Astrocyte (in vitro differentiated cells and primary cell): ENCODE results near the gene PRSS12. TPM values are rescaled to one million over a fixed set of nuclear protein-coding genes. Genes with fewer than 3 reads are reported as not detected.

ENCODE experiments used
- DNase-seq: peaks from one replicate; pipeline ENCODE4 v3.0.0-alpha.2; 2010; ENCODE audit warnings: low read depth
- FAIRE-seq: peaks from 2 replicates; lab custom pipeline; 2011; peaks lifted over from hg19 to GRCh38; lab: Jason Lieb, UNC
- H2AFZ ChIP-seq: 2 replicates; pipeline ENCODE4 v1.6.0; 2012; ENCODE audit warnings: low read depth, low read length, inconsistent platforms
- H3K27ac ChIP-seq: 2 replicates; pipeline ENCODE4 v1.5.1; 2011; ENCODE audit warnings: low read depth, low read length, inconsistent platforms
- H3K27me3 ChIP-seq: 2 replicates; pipeline ENCODE4 v1.6.0; 2011; ENCODE audit warnings: low read length, inconsistent platforms; ENCODE audit not compliant: insufficient read depth
- H3K36me3 ChIP-seq: 2 replicates; pipeline ENCODE4 v1.5.1; 2011; ENCODE audit warnings: low read length, inconsistent platforms; ENCODE audit not compliant: insufficient read depth
- H3K4me1 ChIP-seq: 2 replicates; pipeline ENCODE4 v1.5.1; 2011; ENCODE audit warnings: low read length, inconsistent platforms; ENCODE audit not compliant: insufficient read depth
- H3K4me2 ChIP-seq: 2 replicates; pipeline ENCODE4 v1.6.0; 2012; ENCODE audit warnings: low read length, inconsistent platforms
- H3K4me3 ChIP-seq: 2 replicates; pipeline ENCODE4 v1.5.1; 2011; ENCODE audit warnings: low read depth, mild to moderate bottlenecking, low read length, inconsistent platforms; ENCODE audit not compliant: insufficient read depth
- H3K79me2 ChIP-seq: 2 replicates; pipeline ENCODE4 v1.6.0; 2012; ENCODE audit warnings: mild to moderate bottlenecking, low read length, inconsistent platforms; ENCODE audit not compliant: insufficient read depth
- H3K9ac ChIP-seq: 2 replicates; pipeline ENCODE4 v1.6.0; 2012; ENCODE audit warnings: mild to moderate bottlenecking, low read length, inconsistent platforms
- H3K9me3 ChIP-seq: 2 replicates; pipeline ENCODE4 v1.5.1; 2012; ENCODE audit warnings: low read depth, mild to moderate bottlenecking, low read length, inconsistent platforms; ENCODE audit not compliant: insufficient read depth
- H4K20me1 ChIP-seq: 2 replicates; pipeline ENCODE4 v1.6.0; 2012; ENCODE audit warnings: low read length, inconsistent platforms; ENCODE audit not compliant: insufficient read depth
- H3K27ac Mint-ChIP-seq: one replicate; pipeline ENCODE4 v1.8.0; 2021; ENCODE audit warnings: mild to moderate bottlenecking, mixed read lengths; ENCODE audit not compliant: unreplicated experiment
- H3K27me3 Mint-ChIP-seq: one replicate; pipeline ENCODE4 v1.8.0; 2021; ENCODE audit warnings: low read depth, mixed read lengths; ENCODE audit not compliant: unreplicated experiment
- H3K36me3 Mint-ChIP-seq: one replicate; pipeline ENCODE4 v1.8.0; 2021; ENCODE audit warnings: low read depth, mixed read lengths; ENCODE audit not compliant: unreplicated experiment
- H3K4me1 Mint-ChIP-seq: one replicate; pipeline ENCODE4 v1.8.0; 2021; ENCODE audit warnings: low read depth, mixed read lengths; ENCODE audit not compliant: unreplicated experiment
- H3K4me3 Mint-ChIP-seq: one replicate; pipeline ENCODE4 v1.8.0; 2021; ENCODE audit warnings: mild to moderate bottlenecking, moderate library complexity, mixed read lengths; ENCODE audit not compliant: unreplicated experiment
- H3K9me3 Mint-ChIP-seq: one replicate; pipeline ENCODE4 v1.8.0; 2021; ENCODE audit warnings: mild to moderate bottlenecking, mixed read lengths; ENCODE audit not compliant: unreplicated experiment
- EZH2 ChIP-seq: IDR thresholded peaks from 2 replicates; pipeline ENCODE4 v1.6.1; 2012; ENCODE audit warnings: mild to moderate bottlenecking, low read length, inconsistent platforms; ENCODE audit not compliant: insufficient read depth
- total RNA-seq: library from RNA; stranded (reverse); gene quantifications from 2 replicates; pipeline ENCODE4 v1.2.1, GENCODE V29; 2021
- TF ChIP-seq, protein P1 (sequence below): IDR thresholded peaks from 2 replicates; pipeline ENCODE4 v1.5.1; 2011; ENCODE audit warnings: low read depth, mild to moderate bottlenecking, inconsistent platforms, low read length, moderate library complexity; ENCODE audit not compliant: insufficient read depth

Gene PRSS12
- total RNA-seq, 1 donor from 2014 or later: 4.1 TPM

DNA sequence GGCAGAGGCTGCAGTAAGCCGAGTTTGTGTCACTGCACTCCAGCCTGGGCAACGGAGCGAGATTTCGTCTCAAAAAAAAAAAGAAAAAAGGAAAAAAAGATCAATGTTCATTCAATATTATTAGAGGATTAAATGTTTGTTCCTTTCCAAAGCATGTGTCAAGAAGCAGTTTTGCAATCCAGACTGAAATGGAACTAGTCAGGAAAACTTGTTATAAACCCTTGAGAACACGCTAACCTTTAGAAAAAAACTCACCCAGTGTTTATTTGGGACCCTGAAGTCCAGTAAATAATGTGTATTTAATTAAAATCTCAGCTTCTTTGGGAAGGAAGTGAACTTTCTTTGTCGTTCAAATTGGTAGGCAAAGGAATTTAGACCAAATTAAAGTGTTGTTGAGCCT is 16.4 kb upstream of the PRSS12 start:
- no peaks in the 10 kb centered on the region for H3K36me3 ChIP-seq
- Mint-ChIP-seq H3K9me3 (no peaks in the 10 kb centered on the region), H3K4me3 (no peak overlapping the region), H3K27ac (no peak overlapping the region), H3K36me3 (no peaks in the 10 kb centered on the region), H3K4me1 (peaks cover 4% of the 10 kb centered on the region), H3K27me3 (no peaks in the 10 kb centered on the region)
- no peak overlapping the region for H3K4me3 ChIP-seq
- DNase-seq (no peak), FAIRE-seq (no peak)
- H3K27ac ChIP-seq: no peak overlapping the region
- H3K4me1 ChIP-seq: no peaks in the 10 kb centered on the region
- no peak overlapping the region for H3K9ac ChIP-seq
- TF ChIP-seq, protein P1, sequence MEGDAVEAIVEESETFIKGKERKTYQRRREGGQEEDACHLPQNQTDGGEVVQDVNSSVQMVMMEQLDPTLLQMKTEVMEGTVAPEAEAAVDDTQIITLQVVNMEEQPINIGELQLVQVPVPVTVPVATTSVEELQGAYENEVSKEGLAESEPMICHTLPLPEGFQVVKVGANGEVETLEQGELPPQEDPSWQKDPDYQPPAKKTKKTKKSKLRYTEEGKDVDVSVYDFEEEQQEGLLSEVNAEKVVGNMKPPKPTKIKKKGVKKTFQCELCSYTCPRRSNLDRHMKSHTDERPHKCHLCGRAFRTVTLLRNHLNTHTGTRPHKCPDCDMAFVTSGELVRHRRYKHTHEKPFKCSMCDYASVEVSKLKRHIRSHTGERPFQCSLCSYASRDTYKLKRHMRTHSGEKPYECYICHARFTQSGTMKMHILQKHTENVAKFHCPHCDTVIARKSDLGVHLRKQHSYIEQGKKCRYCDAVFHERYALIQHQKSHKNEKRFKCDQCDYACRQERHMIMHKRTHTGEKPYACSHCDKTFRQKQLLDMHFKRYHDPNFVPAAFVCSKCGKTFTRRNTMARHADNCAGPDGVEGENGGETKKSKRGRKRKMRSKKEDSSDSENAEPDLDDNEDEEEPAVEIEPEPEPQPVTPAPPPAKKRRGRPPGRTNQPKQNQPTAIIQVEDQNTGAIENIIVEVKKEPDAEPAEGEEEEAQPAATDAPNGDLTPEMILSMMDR: no peak
- no peaks in the 10 kb centered on the region for H3K27me3 ChIP-seq
- no peaks in the 10 kb centered on the region for H3K79me2 ChIP-seq
- no peaks in the 10 kb centered on the region for H4K20me1 ChIP-seq
- H3K9me3 ChIP-seq: no peaks in the 10 kb centered on the region
- no peak overlapping the region for H2AFZ ChIP-seq
- H3K4me2 ChIP-seq: no peak overlapping the region

DNA sequence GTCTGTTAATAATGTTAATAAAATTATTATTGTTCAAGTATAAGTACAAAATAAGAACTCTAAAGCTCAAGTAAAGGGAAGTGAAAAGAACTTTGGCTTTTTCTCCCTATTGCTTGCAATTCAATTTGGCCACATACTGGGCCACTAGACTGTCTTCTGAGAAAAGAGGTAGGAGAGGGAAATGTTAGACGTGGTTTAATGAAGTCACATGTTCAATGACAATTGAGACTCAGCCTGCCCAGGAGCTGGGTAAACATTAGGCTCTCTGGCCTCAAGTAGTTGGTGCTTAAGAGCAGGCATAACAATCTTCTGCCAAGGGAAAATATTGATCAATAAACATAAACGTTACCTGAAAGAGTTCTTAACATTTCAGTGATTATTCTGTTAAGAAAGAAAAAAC is 15.1 kb upstream of the PRSS12 start:
- H3K9me3 Mint-ChIP-seq: no peaks in the 10 kb centered on the region
- H3K4me2 ChIP-seq: no peak overlapping the region
- no peak overlapping the region for H3K27ac Mint-ChIP-seq
- H3K27ac ChIP-seq: no peak overlapping the region
- no peaks in the 10 kb centered on the region for H3K36me3 ChIP-seq
- no peak overlapping the region for H3K4me3 Mint-ChIP-seq
- H3K4me1 Mint-ChIP-seq: no peaks in the 10 kb centered on the region
- no peak overlapping the region for H3K4me3 ChIP-seq
- H2AFZ ChIP-seq: no peak overlapping the region
- H3K9ac ChIP-seq: no peak overlapping the region
- H3K27me3 Mint-ChIP-seq: no peaks in the 10 kb centered on the region
- FAIRE-seq (no peak), DNase-seq (no peak)
- no peaks in the 10 kb centered on the region for H3K27me3 ChIP-seq
- H3K36me3 Mint-ChIP-seq: no peaks in the 10 kb centered on the region
- H3K9me3 ChIP-seq: no peaks in the 10 kb centered on the region
- no peaks in the 10 kb centered on the region for H3K79me2 ChIP-seq
- H4K20me1 ChIP-seq: no peaks in the 10 kb centered on the region
- TF ChIP-seq EZH2: no peak
- TF ChIP-seq, protein P1: no peak
- H3K4me1 ChIP-seq: no peaks in the 10 kb centered on the region

GRCh38 chr4:118367361-118367760 is 14.6 kb upstream of the PRSS12 start:
- H3K4me3 Mint-ChIP-seq: no peak overlapping the region
- Histone ChIP-seq H2AFZ (no peak overlapping the region), H3K79me2 (no peaks in the 10 kb centered on the region), H3K4me1 (no peaks in the 10 kb centered on the region), H3K27me3 (no peaks in the 10 kb centered on the region), H3K4me2 (no peak overlapping the region), H3K9ac (no peak overlapping the region), H3K9me3 (no peaks in the 10 kb centered on the region), H3K4me3 (no peak overlapping the region), H3K27ac (no peak overlapping the region), H4K20me1 (no peaks in the 10 kb centered on the region), H3K36me3 (no peaks in the 10 kb centered on the region)
- H3K27ac Mint-ChIP-seq: no peak overlapping the region
- no peak for TF ChIP-seq EZH2
- TF ChIP-seq, protein P1: no peak
- FAIRE-seq: no peak
- no peaks in the 10 kb centered on the region for H3K9me3 Mint-ChIP-seq
- H3K4me1 Mint-ChIP-seq: no peaks in the 10 kb centered on the region
- H3K36me3 Mint-ChIP-seq: no peaks in the 10 kb centered on the region
- DNase-seq: no peak
- H3K27me3 Mint-ChIP-seq: no peaks in the 10 kb centered on the region
